HCT116 (cell line): ENCODE results near the gene PANK1. TPM values are rescaled to one million over a fixed set of nuclear protein-coding genes. Genes with fewer than 3 reads are reported as not detected.

Experiments used
- ATAC-seq: fragments of 200-7000 bp; cut with Tn5 transposase; 2 replicates; pipeline ENCODE4 v1.9.1; 2020; ENCODE audit warnings: mild to moderate bottlenecking, moderate library complexity
- BruUV-seq: library from RNA; stranded (reverse); fragments of 400-500 nt; replicated peaks from 2 replicates; lab custom pipeline; 2021; lab: Mats Ljungman, UMichigan
- CTCF ChIA-PET: fragments of 300-600 bp; sonication (Branson Sonifier 250); formaldehyde crosslinking; loops from one replicate; lab custom pipeline; 2021; ENCODE audit warnings: antibody characterized with exemption; lab: Charles Lee
- POLR2A ChIA-PET: fragments of 300-600, 350-600 bp; sonication (Branson Sonifier 250); formaldehyde crosslinking; loops from one replicate; lab custom pipeline; 2021; ENCODE audit warnings: antibody characterized with exemption; lab: Charles Lee
- RAD21 ChIA-PET, 2 experiments: fragments of 300-600 bp; sonication (Branson Sonifier 250); formaldehyde crosslinking; loops; one replicate each; lab custom pipeline; 2023; ENCODE audit warnings: low total read pairs in 2 of 2; ENCODE audit not compliant: uncharacterized antibody in 2 of 2, unreplicated experiment in 2 of 2, low non-redundant PET in 1 of 2; lab: Charles Lee
- DNase-seq: peaks from one replicate; pipeline ENCODE4 v3.0.0-alpha.2; 2010; ENCODE audit warnings: low read depth, low spot score
- H2AFZ ChIP-seq: fragments of 200-600 bp; shearing (Covaris generic), sonication (generic); 2 replicates; pipeline ENCODE4 v1.6.1; 2017; ENCODE audit warnings: low read depth, mixed run types, mixed read lengths, antibody characterized with exemption, low read length; ENCODE audit not compliant: poor library complexity, severe bottlenecking
- H3K27ac ChIP-seq: 2 replicates; pipeline ENCODE4 v1.5.1; 2012; ENCODE audit warnings: low read depth, low read length
- H3K27me3 ChIP-seq: fragments of 200-600 bp; sonication (generic); 2 replicates; pipeline ENCODE4 v1.6.1; 2016; ENCODE audit warnings: mixed run types, low read length, mixed read lengths; ENCODE audit not compliant: insufficient read depth
- H3K36me3 ChIP-seq, 2 experiments: fragments of 200-500 bp in 1 of 2; fragments of 200-600 bp in 1 of 2; sonication (Bioruptor generic) in 1 of 2; sonication (generic) in 1 of 2; 2 replicates each; pipeline versions ENCODE4 v1.5.1 to v1.6.1; 2014 to 2016; ENCODE audit warnings: low read length in 2 of 2, inconsistent platforms in 1 of 2, mixed read lengths in 1 of 2, mixed run types in 1 of 2; ENCODE audit not compliant: insufficient read depth in 2 of 2, control insufficient read depth in 1 of 2
- H3K4me1 ChIP-seq, 2 experiments: fragments of 200-600 bp in 1 of 2; sonication (generic) in 1 of 2; 2 replicates each; pipeline versions ENCODE4 v1.5.1 to v1.6.1; 2012 to 2017; ENCODE audit warnings: low read length in 2 of 2, inconsistent platforms in 1 of 2, mild to moderate bottlenecking in 1 of 2, mixed read lengths in 1 of 2, mixed run types in 1 of 2, moderate library complexity in 1 of 2; ENCODE audit not compliant: insufficient read depth in 2 of 2, control insufficient read depth in 1 of 2
- H3K4me2 ChIP-seq: fragments of 200-600 bp; sonication (generic); 2 replicates; pipeline ENCODE4 v1.6.1; 2017; ENCODE audit warnings: mixed run types, low read length, mixed read lengths
- H3K4me3 ChIP-seq, 2 experiments: fragments of 200-600 bp in 1 of 2; sonication (generic) in 1 of 2; replicated peaks in 1 of 2; 2 replicates each; pipeline ENCODE4 v1.5.1; 2011 to 2016; ENCODE audit warnings: low read length in 2 of 2, control low read depth in 1 of 2, low read depth in 1 of 2, mild to moderate bottlenecking in 1 of 2, mixed read lengths in 1 of 2, mixed run types in 1 of 2
- H3K79me2 ChIP-seq: fragments of 200-600 bp; sonication (generic); 2 replicates; pipeline ENCODE4 v1.6.1; 2017; ENCODE audit warnings: mild to moderate bottlenecking, mixed run types, low read length, moderate library complexity, mixed read lengths; ENCODE audit not compliant: insufficient read depth
- H3K9ac ChIP-seq: fragments of 200-600 bp; sonication (generic); 2 replicates; pipeline ENCODE4 v1.6.1; 2016; ENCODE audit warnings: low read length, mixed read lengths
- H3K9me2 ChIP-seq: fragments of 200-600 bp; sonication (generic), shearing (Covaris generic); 2 replicates; pipeline ENCODE4 v1.6.1; 2017; ENCODE audit warnings: mixed run types, mild to moderate bottlenecking, moderate library complexity; ENCODE audit not compliant: insufficient read depth
- H3K9me3 ChIP-seq, 2 experiments: fragments of 200-500 bp in 1 of 2; fragments of 200-600 bp in 1 of 2; sonication (Bioruptor generic) in 1 of 2; sonication (generic) in 1 of 2; 2 replicates each; pipeline ENCODE4 v1.6.1; 2014 to 2017; ENCODE audit warnings: low read length in 2 of 2, mixed read lengths in 2 of 2, inconsistent platforms in 1 of 2, low read depth in 1 of 2, mild to moderate bottlenecking in 1 of 2, mixed run types in 1 of 2, moderate library complexity in 1 of 2; ENCODE audit not compliant: control insufficient read depth in 1 of 2, insufficient read depth in 1 of 2
- H4K20me1 ChIP-seq: fragments of 200-600 bp; sonication (generic), shearing (Covaris generic); 2 replicates; pipeline ENCODE4 v1.6.1; 2017; ENCODE audit warnings: mixed run types, mild to moderate bottlenecking, moderate library complexity; ENCODE audit not compliant: insufficient read depth
- CBX3 ChIP-seq: IDR thresholded peaks from 2 replicates; pipeline ENCODE4 v1.6.1; 2012; ENCODE audit warnings: low read depth
- CEBPB ChIP-seq: IDR thresholded peaks from 2 replicates; pipeline ENCODE4 v1.6.1; 2012; ENCODE audit warnings: low read depth
- EZH2 ChIP-seq: fragments of 200-600 bp; sonication (generic); IDR thresholded peaks from 2 replicates; pipeline ENCODE4 v1.6.1; 2017; ENCODE audit warnings: antibody characterized with exemption, mixed run types
- POLR2A ChIP-seq: IDR thresholded peaks from 2 replicates; pipeline ENCODE4 v1.7.0; 2011; ENCODE audit warnings: borderline replicate concordance; ENCODE audit not compliant: insufficient read depth, insufficient read length; ENCODE audit errors: extremely low read depth
- REST ChIP-seq: IDR thresholded peaks from 2 replicates; pipeline ENCODE4 v1.6.1; 2012; ENCODE audit warnings: low read depth
- SIN3A ChIP-seq: IDR thresholded peaks from 2 replicates; pipeline ENCODE4 v1.6.1; 2012; ENCODE audit warnings: low read depth
- SP1 ChIP-seq: IDR thresholded peaks from 2 replicates; pipeline ENCODE4 v1.6.1; 2012; ENCODE audit warnings: low read depth
- TCF7L2 ChIP-seq: IDR thresholded peaks from 2 replicates; pipeline ENCODE4 v1.7.0; 2011; ENCODE audit warnings: borderline replicate concordance, inconsistent platforms; ENCODE audit not compliant: insufficient read depth, insufficient read length; ENCODE audit errors: extremely low read depth
- YY1 ChIP-seq: IDR thresholded peaks from 2 replicates; pipeline ENCODE4 v1.6.1; 2011; ENCODE audit warnings: low read length, low read depth, moderate library complexity, mild to moderate bottlenecking; ENCODE audit not compliant: insufficient replicate concordance; ENCODE audit errors: extremely low read depth
- ZBTB33 ChIP-seq: IDR thresholded peaks from 2 replicates; pipeline ENCODE4 v1.6.1; 2011; ENCODE audit warnings: mild to moderate bottlenecking, low read length, moderate library complexity; ENCODE audit not compliant: insufficient replicate concordance; ENCODE audit errors: extremely low read depth
- ZNF274 ChIP-seq: fragments of 200-500 bp; sonication (Bioruptor generic); IDR thresholded peaks from 2 replicates; pipeline ENCODE4 v1.6.1; 2014; ENCODE audit warnings: mild to moderate bottlenecking, low read depth, low read length, inconsistent platforms
- intact Hi-C: fragments of 100-400 bp; cut with micrococcal nuclease; formaldehyde crosslinking; loops from 2 replicates; pipeline ENCODE4 v1.10.0; 2022
- total RNA-seq: library from RNA; stranded (reverse); gene quantifications from one replicate; pipeline ENCODE4 v1.2.1, GENCODE V29; 2021; ENCODE audit not compliant: unreplicated experiment
- TF ChIP-seq, protein P1 (sequence below): IDR thresholded peaks from 2 replicates; pipeline ENCODE4 v1.6.1; 2012
- TF ChIP-seq, protein P2 (sequence below), 3 experiments: fragments of 200-600 bp in 1 of 3; sonication (generic) in 1 of 3; IDR thresholded peaks in 2 of 3; conservative IDR thresholded peaks in 1 of 3; 2 replicates each; pipeline ENCODE4 v1.5.1; 2012 to 2017; ENCODE audit warnings: low read depth in 2 of 3, low read length in 2 of 3, antibody characterized with exemption in 1 of 3, borderline replicate concordance in 1 of 3, control low read depth in 1 of 3, mild to moderate bottlenecking in 1 of 3, mixed read lengths in 1 of 3, mixed run types in 1 of 3, moderate library complexity in 1 of 3; ENCODE audit not compliant: insufficient read depth in 1 of 3

The PANK1 gene
- total RNA-seq, 1 experiment from 2014 or later, result 6.4 TPM

- TF ChIP-seq EZH2, result no peak
- TF ChIP-seq TCF7L2, result no peak
- TF ChIP-seq SIN3A, result no peak
- TF ChIP-seq POLR2A, result no peak
- no peak for TF ChIP-seq REST
- TF ChIP-seq ZNF274, result no peak
- no peak for TF ChIP-seq YY1
- no peak for TF ChIP-seq CBX3
- TF ChIP-seq, protein P1, sequence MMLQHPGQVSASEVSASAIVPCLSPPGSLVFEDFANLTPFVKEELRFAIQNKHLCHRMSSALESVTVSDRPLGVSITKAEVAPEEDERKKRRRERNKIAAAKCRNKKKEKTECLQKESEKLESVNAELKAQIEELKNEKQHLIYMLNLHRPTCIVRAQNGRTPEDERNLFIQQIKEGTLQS, result no peak
- TF ChIP-seq, protein P2, sequence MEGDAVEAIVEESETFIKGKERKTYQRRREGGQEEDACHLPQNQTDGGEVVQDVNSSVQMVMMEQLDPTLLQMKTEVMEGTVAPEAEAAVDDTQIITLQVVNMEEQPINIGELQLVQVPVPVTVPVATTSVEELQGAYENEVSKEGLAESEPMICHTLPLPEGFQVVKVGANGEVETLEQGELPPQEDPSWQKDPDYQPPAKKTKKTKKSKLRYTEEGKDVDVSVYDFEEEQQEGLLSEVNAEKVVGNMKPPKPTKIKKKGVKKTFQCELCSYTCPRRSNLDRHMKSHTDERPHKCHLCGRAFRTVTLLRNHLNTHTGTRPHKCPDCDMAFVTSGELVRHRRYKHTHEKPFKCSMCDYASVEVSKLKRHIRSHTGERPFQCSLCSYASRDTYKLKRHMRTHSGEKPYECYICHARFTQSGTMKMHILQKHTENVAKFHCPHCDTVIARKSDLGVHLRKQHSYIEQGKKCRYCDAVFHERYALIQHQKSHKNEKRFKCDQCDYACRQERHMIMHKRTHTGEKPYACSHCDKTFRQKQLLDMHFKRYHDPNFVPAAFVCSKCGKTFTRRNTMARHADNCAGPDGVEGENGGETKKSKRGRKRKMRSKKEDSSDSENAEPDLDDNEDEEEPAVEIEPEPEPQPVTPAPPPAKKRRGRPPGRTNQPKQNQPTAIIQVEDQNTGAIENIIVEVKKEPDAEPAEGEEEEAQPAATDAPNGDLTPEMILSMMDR (IDR thresholded peaks at IDR 0.05 in 2 of 3, conservative IDR thresholded peaks at IDR 0.05 in 1 of 3; ENCODE audit: borderline replicate concordance in 1 of 3, insufficient read depth in 1 of 3, low read depth in 2 of 3, low read length in 2 of 3), result no peak
- no peak for TF ChIP-seq CEBPB
- TF ChIP-seq ZBTB33, result no peak
- no peak for TF ChIP-seq SP1
- no peak for DNase-seq
- ATAC-seq, result no peak
- RAD21 ChIA-PET, result no interaction called here
- no peaks in the 10 kb centered on the region for H3K9me2 ChIP-seq
- BruUV-seq, result no TSS peak
- H3K9ac ChIP-seq, result no peak overlapping the region
- H3K27me3 ChIP-seq, result no peaks in the 10 kb centered on the region
- H3K36me3 ChIP-seq, result no peaks in the 10 kb centered on the region
- H3K79me2 ChIP-seq, result no peaks in the 10 kb centered on the region
- H4K20me1 ChIP-seq, result no peaks in the 10 kb centered on the region
- no peaks in the 10 kb centered on the region for H3K9me3 ChIP-seq
- H2AFZ ChIP-seq, result no peak overlapping the region
- no peaks in the 10 kb centered on the region for H3K4me1 ChIP-seq
- H3K27ac ChIP-seq, result no peak overlapping the region
- H3K4me2 ChIP-seq, result no peak overlapping the region
- CTCF ChIA-PET, result no interaction called here
- intact Hi-C loops, result no loop called here
- no peak overlapping the region for H3K4me3 ChIP-seq
- POLR2A ChIA-PET, result no interaction called here
Observed at GRCh38 chr10:89601728-89602361, 43.2 kb downstream of the PANK1 start.
